GM18511 (cell line): ENCODE results near the gene PMEL.
"Not testable (repeated sequence)": the region's sequence is repeated elsewhere in the genome, so short reads cannot be mapped to it uniquely, and the experiment has no call there.

Experiments
- ATAC-seq: cut with Tn5 transposase; IDR thresholded peaks from one replicate; pipeline ENCODE4 v1.9.1; 2021; ENCODE audit warnings: mild to moderate bottlenecking, moderate library complexity; ENCODE audit not compliant: unreplicated experiment

PMEL gene

GRCh38 chr12:55965941-55966407, at the start of gene PMEL:
PMEL (minus strand) TSS chr12:55966042; CDS start chr12:55966011, 31 bp downstream.
- ATAC-seq: peak; percentile 26

- ATAC-seq: no peak
Measured at GRCh38 chr12:56014205-56014604, 48.4 kb upstream of the PMEL start.

- ATAC-seq: no peak
Measured at GRCh38 chr12:56013482-56013881, 47.6 kb upstream of the PMEL start.

GRCh38 chr12:56011509-56012090, 45.8 kb upstream of the PMEL start:
- no peak for ATAC-seq

- ATAC-seq: no peak
Measured at GRCh38 chr12:56010111-56010570, 44.3 kb upstream of the PMEL start.

GRCh38 chr12:56007564-56008559, 42.0 kb upstream of the PMEL start:
- peak; percentile 68 for ATAC-seq

GRCh38 chr12:56004211-56004610, 38.4 kb upstream of the PMEL start:
- ATAC-seq: no peak

- ATAC-seq: not testable (repeated sequence)
Measured at GRCh38 chr12:56003376-56003775, 37.5 kb upstream of the PMEL start.

- ATAC-seq: no peak
Measured at GRCh38 chr12:56001487-56002100, 35.8 kb upstream of the PMEL start.

GRCh38 chr12:55999999-56000540, 34.2 kb upstream of the PMEL start:
- ATAC-seq: not testable (repeated sequence)

GRCh38 chr12:55999522-55999921, 33.7 kb upstream of the PMEL start:
- ATAC-seq: not testable (repeated sequence)

- ATAC-seq: peak; percentile 12
Measured at GRCh38 chr12:55997535-55997859, 31.7 kb upstream of the PMEL start.

- ATAC-seq: peak; percentile 99
Measured at GRCh38 chr12:55996715-55997534, 31.1 kb upstream of the PMEL start, which contains the start of gene SUOX. SUOX (plus strand) TSS chr12:55997276; CDS start chr12:56002222, 4,946 bp downstream.

GRCh38 chr12:55996201-55996714, 30.4 kb upstream of the PMEL start:
- ATAC-seq: no peak

GRCh38 chr12:55995366-55995765, 29.5 kb upstream of the PMEL start:
- ATAC-seq: no peak

- no peak for ATAC-seq
Measured at GRCh38 chr12:55993230-55993853, 27.5 kb upstream of the PMEL start.

GRCh38 chr12:55991110-55991509, 25.3 kb upstream of the PMEL start:
- ATAC-seq: no peak

- ATAC-seq: not testable (repeated sequence)
Measured at GRCh38 chr12:55985976-55986375, 20.1 kb upstream of the PMEL start.

GRCh38 chr12:55985341-55985740, 19.5 kb upstream of the PMEL start:
- no peak for ATAC-seq

- ATAC-seq: no peak
Measured at GRCh38 chr12:55984861-55985260, 19.0 kb upstream of the PMEL start.
